Measurements from ENCODE around the gene GPC5. TPM values are rescaled to one million over a fixed set of nuclear protein-coding genes. Genes with fewer than 3 reads are reported as not detected.
"Not testable (repeated sequence)": the region's sequence is repeated elsewhere in the genome, so short reads cannot be mapped to it uniquely, and the experiment has no call there.

The GPC5 gene
- total RNA-seq, 2 donors from 2014 or later = 0.55 to 1.0 TPM

DNA sequence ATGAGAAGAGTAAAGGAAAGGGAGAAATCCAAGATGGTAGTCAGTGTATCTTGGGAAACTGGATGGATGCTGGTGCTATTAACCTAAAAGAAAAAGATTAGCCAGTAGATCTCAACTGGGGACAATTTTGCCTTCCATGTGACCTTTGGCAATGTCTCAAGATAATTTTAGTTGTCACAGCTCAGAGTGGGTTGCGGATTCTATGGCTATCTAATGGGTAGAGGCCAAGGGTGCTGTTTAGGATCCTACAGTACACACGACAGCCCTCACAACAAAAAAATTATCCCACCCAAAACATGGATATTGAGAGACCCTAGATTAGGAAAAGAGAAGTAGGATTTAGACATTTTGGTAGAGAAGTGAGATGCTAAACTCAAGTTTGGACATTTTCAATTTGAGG is 258.9 kb downstream of the GPC5 start:
- H3K9me3 Mint-ChIP-seq = peaks cover 17% of the 10 kb centered on the region
- ATAC-seq (no peak), DNase-seq (ENCODE audit: low spot score) (no peak)
- H3K36me3 Mint-ChIP-seq = no peaks in the 10 kb centered on the region
- H3K27me3 Mint-ChIP-seq = no peaks in the 10 kb centered on the region
- no peaks in the 10 kb centered on the region for H3K4me1 Mint-ChIP-seq (ENCODE audit: low read depth in 2 of 2)
- H3K4me3 Mint-ChIP-seq = no peak overlapping the region
- H3K27ac Mint-ChIP-seq = no peak overlapping the region

DNA sequence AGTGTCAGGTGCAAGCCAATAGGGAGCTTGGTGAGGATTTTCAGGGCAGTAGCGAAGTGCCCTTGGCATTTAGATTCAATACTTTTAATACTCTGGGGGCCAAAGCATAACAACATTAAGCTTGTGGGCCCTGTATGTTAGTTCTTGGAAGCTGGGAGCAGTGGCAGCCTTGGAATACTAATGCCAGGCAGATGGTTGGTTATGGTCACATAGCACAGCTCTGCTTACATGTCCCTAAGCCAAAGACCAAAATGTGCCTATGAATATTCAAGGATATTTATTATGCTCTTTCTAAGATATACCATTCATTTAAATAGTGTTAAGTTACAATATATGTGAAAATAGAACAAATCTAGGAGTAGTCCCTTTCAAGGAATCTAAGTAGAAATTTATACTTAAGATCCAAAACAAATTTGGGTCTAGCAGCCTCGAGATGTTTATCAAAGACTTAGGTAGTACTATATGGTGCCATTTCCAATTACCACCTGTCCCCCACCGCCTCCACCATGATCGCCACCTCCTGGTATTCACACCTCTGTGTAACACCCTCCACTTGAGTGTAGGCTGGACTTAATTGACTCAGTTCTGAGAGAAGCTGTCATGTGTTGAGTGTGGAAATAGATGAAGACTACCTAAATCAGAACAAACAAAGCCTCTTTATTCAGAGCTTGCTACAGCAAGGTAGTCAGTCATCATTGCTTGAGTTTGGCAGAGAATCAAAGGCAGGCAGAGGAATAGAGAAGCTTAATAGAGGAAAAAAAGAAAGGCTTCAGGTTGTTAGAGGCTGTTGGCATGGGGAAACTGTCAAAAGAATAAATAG is 261.0 kb downstream of the GPC5 start:
- H3K4me3 Mint-ChIP-seq = no peak overlapping the region
- H3K36me3 Mint-ChIP-seq = no peaks in the 10 kb centered on the region
- H3K9me3 Mint-ChIP-seq = peaks cover 20% of the 10 kb centered on the region
- H3K4me1 Mint-ChIP-seq (ENCODE audit: low read depth in 2 of 2) = no peaks in the 10 kb centered on the region
- H3K27me3 Mint-ChIP-seq = no peaks in the 10 kb centered on the region
- DNase-seq (ENCODE audit: low spot score) (no peak), ATAC-seq (no peak)
- no peak overlapping the region for H3K27ac Mint-ChIP-seq

DNA sequence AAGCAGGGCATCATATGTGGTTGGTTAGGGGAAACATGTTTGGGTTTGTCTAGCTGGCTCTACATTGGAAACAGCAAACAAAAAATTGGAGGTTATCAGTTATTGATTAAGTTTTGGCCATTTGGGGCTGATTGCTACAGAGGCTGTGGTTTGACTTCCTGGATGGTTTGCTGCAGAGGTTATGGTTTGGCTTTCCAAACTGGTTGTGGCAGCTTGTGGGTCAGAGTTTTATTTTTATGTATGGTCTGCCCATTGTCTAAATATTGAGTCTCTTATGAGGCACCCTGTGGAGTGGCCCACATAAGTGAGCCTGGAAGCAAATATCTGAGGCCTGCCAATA is 261.6 kb downstream of the GPC5 start:
- H3K27ac Mint-ChIP-seq = no peak overlapping the region
- H3K4me3 Mint-ChIP-seq = no peak overlapping the region
- no peaks in the 10 kb centered on the region for H3K27me3 Mint-ChIP-seq
- no peak for ATAC-seq
- H3K36me3 Mint-ChIP-seq = no peaks in the 10 kb centered on the region
- no peaks in the 10 kb centered on the region for H3K4me1 Mint-ChIP-seq (ENCODE audit: low read depth in 2 of 2)
- DNase-seq (ENCODE audit: low spot score) = no peak
- peaks cover 20% of the 10 kb centered on the region for H3K9me3 Mint-ChIP-seq

DNA sequence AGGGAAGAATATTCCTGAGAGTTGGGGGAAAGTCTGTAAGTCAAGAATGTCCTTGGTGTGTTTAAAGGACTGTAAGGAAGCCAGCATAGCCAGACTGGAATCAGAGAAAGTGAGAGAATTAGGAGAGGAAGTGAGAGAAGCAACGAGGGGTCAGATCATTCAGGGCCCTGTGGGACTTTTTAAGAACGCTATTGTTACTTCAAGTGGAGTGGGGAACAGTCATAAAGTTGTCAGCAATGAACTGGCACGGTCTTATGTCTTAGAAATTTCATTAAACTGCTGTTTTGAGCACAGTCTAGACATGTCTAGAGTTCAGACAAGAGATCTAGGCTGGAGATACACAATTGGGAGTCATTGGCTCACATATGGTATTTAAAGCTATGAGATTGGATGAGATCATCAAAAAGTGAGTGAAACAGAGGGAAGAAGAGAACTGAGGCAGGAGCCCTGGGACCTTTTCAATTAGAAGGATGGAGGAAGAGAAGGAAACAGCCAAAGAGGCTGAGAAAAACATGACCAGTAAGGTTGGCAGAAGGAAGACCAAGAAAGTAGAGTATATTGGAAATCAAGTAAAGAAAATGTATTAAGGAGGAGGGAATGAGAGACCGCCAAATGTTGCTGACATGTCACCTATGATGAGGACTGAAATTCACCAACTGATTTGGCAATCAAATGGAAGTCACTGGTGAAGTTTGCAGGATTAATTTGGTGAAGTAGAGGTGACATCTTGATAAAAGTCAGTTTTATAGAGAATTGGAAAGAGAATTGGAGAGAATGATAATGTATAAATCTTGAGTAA is 263.5 kb downstream of the GPC5 start:
- Mint-ChIP-seq H3K27ac (no peak overlapping the region), H3K27me3 (no peaks in the 10 kb centered on the region), H3K4me3 (no peak overlapping the region), H3K36me3 (no peaks in the 10 kb centered on the region), H3K4me1 (ENCODE audit: low read depth in 2 of 2) (no peaks in the 10 kb centered on the region), H3K9me3 (peaks cover 19% of the 10 kb centered on the region)
- ATAC-seq (no peak), DNase-seq (ENCODE audit: low spot score) (no peak)

DNA sequence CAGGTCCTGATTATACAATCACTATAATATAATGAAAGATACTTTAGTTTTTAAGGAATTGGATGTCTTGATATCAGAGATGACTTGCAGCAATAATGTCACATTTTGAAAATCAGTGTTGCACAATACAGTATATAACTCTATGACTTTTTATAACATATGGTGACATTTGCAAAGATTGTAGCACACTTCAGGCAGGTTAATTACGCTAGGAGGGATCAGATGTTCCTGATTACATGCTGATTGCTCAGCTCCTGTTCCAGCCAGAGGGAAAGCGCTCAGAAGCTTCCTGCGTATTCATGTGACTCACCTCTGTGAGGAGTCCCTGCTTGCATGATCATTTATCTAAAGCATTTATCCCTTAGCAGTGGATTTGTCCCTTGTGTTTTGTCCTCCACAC is 265.6 kb downstream of the GPC5 start:
- H3K4me1 Mint-ChIP-seq (ENCODE audit: low read depth in 2 of 2) = no peaks in the 10 kb centered on the region
- no peak overlapping the region for H3K27ac Mint-ChIP-seq
- no peaks in the 10 kb centered on the region for H3K36me3 Mint-ChIP-seq
- DNase-seq (ENCODE audit: low spot score) = no peak
- H3K9me3 Mint-ChIP-seq = peaks cover 20% of the 10 kb centered on the region
- no peak for ATAC-seq
- no peaks in the 10 kb centered on the region for H3K27me3 Mint-ChIP-seq
- H3K4me3 Mint-ChIP-seq = no peak overlapping the region

DNA sequence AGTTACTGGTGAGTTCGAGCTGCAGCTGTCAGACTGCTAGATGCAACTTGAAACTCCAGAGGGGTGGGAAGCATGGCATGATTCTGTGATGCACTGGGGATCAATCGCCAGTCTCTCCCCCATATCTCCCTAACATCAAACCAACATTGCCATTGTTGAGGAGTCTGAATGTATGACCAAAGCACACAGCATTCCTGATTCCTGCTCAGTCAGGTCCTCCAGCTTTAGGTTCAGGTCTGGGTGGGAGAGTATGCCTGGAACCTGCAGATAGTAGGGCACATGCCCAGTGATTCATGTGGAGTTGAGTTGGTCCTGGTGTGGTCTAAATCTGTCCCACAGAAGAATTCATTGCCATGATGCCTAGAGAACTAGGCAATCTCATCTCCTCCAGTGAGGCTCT is 269.1 kb downstream of the GPC5 start:
- Mint-ChIP-seq H3K27me3 (no peaks in the 10 kb centered on the region), H3K4me3 (no peak overlapping the region), H3K9me3 (peaks cover 13% of the 10 kb centered on the region), H3K4me1 (ENCODE audit: low read depth in 2 of 2) (no peaks in the 10 kb centered on the region), H3K27ac (no peak overlapping the region), H3K36me3 (no peaks in the 10 kb centered on the region)
- ATAC-seq (no peak), DNase-seq (ENCODE audit: low spot score) (no peak)

DNA sequence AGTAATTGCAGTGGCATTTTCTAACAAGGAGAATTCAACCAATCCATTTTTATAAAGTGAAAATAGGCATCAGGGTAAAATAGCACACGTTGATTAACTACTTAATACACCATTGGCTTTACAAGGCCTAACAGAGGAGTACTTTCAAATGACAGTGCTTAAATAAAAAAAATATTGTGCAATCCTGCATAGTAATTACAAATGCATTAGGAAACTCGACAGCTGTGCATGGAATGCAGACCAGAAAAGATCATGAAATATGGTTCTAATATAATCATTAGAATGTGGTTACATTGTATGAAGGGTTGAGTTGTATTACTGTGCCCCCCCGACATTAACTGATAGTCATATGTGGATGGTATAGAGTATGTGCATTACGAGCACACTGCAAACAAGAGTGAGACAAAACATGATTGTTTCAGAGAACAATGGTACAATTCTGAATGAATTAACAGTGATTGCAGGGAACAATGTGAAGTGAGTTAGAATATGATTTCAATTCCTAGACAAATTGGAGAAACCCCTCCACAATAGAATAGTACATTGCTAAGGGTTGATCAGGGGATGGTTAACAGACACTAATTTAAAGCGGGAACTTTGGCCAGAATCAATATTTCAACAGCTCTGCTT is 270.6 kb downstream of the GPC5 start:
- H3K4me3 Mint-ChIP-seq = no peak overlapping the region
- H3K9me3 Mint-ChIP-seq = peaks cover 17% of the 10 kb centered on the region
- DNase-seq (ENCODE audit: low spot score) = no peak
- no peaks in the 10 kb centered on the region for H3K27me3 Mint-ChIP-seq
- no peaks in the 10 kb centered on the region for H3K4me1 Mint-ChIP-seq (ENCODE audit: low read depth in 2 of 2)
- no peak overlapping the region for H3K27ac Mint-ChIP-seq
- no peaks in the 10 kb centered on the region for H3K36me3 Mint-ChIP-seq
- ATAC-seq = no peak

DNA sequence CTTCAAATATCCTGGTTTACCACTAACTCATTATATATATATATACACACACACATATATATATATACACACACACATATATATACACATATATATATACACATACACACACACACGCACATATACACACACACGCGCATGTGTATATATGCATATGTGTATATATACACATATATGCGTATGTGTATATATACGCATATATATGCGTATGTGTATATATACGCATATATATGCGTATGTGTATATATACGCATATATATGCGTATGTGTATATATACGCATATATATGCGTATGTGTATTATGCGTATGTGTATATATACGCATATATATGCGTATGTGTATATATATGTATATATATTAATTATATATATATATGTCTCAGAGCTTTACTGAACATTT is 275.9 kb downstream of the GPC5 start:
- not testable (repeated sequence) for H3K4me3 Mint-ChIP-seq; H3K27me3 Mint-ChIP-seq; ATAC-seq; H3K36me3 Mint-ChIP-seq; H3K27ac Mint-ChIP-seq; H3K4me1 Mint-ChIP-seq (ENCODE audit: low read depth in 2 of 2); DNase-seq (ENCODE audit: low spot score)
- H3K9me3 Mint-ChIP-seq = peaks cover 16% of the 10 kb centered on the region

DNA sequence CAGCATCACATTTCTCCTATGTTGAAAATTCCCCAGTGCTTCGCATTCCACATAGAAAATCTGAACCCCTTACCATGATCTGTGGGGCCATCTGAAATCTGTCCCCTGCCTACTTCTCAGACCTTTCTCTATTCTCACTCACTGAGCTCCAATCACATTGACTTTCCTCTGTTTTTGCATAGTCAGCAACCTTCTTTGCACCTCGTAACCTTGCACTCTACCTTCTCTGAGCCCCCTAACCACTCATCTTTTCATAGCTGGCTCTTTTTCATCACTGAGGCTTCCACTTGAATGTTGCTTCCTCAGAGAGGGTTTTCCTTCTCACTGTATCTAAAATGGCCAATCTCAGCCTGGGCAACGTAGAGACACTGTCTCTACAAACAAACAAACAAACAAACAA is 286.3 kb downstream of the GPC5 start:
- Mint-ChIP-seq H3K4me1 (ENCODE audit: low read depth in 2 of 2) (no peaks in the 10 kb centered on the region), H3K27me3 (no peaks in the 10 kb centered on the region), H3K9me3 (peaks cover 17% of the 10 kb centered on the region), H3K36me3 (no peaks in the 10 kb centered on the region), H3K27ac (no peak overlapping the region), H3K4me3 (no peak overlapping the region)
- DNase-seq (ENCODE audit: low spot score) (no peak), ATAC-seq (no peak)

DNA sequence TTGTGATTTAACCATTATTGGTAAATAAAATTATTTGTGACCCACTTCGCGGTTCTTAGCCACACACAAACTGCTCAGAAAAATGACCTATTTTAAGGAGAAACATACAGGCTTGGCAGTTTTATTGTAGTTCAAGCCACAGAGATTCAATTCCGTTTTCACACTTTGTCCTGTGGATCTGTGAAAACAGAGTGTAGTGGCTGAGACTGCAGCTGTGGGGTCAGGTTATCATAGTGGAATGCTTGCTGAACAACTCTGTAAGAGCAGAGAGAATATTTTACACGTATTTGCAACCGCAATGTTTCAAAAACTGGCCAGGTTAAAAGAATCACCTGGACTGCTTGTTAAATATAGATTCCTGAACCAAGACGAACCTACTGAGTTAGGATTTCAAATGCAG is 292.5 kb downstream of the GPC5 start:
- no peak overlapping the region for H3K27ac Mint-ChIP-seq
- H3K36me3 Mint-ChIP-seq = no peaks in the 10 kb centered on the region
- ATAC-seq (no peak), DNase-seq (ENCODE audit: low spot score) (no peak)
- no peaks in the 10 kb centered on the region for H3K4me1 Mint-ChIP-seq (ENCODE audit: low read depth in 2 of 2)
- H3K9me3 Mint-ChIP-seq = no peaks in the 10 kb centered on the region
- no peaks in the 10 kb centered on the region for H3K27me3 Mint-ChIP-seq
- no peak overlapping the region for H3K4me3 Mint-ChIP-seq

DNA sequence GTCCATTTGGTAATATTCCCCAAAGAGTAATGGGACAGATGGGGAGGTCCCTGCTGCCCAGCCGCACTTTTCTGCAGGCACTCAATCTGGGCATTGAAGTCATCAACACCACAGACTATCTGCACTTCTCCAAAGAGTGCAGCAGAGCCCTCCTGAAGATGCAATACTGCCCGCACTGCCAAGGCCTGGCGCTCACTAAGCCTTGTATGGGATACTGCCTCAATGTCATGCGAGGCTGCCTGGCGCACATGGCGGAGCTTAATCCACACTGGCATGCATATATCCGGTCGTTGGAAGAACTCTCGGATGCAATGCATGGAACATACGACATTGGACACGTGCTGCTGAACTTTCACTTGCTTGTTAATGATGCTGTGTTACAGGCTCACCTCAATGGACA is 295.0 kb downstream of the GPC5 start:
- ATAC-seq (no peak), DNase-seq (ENCODE audit: low spot score) (no peak)
- Mint-ChIP-seq H3K9me3 (no peaks in the 10 kb centered on the region), H3K36me3 (no peaks in the 10 kb centered on the region), H3K4me1 (ENCODE audit: low read depth in 2 of 2) (no peaks in the 10 kb centered on the region), H3K4me3 (no peak overlapping the region), H3K27ac (no peak overlapping the region), H3K27me3 (no peaks in the 10 kb centered on the region)

DNA sequence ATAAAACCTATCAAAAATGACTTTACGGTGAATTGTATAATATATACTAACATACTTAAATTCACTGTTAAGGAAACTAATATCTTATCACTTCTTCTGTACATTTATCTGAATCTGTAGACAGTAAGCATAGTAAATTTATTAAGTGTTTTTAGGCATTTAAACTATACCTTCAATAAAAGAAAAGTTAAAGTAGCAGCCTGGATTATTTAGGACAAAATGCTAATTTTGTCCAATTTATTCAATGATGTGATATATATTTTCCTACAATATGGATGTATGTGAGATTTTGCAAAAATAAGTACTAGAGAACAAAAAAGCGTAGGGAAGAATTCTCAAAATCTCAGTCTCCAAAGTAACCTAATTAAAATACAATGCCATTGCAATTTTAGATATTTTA is 299.9 kb downstream of the GPC5 start:
- no peak for DNase-seq (ENCODE audit: low spot score)
- no peaks in the 10 kb centered on the region for H3K27me3 Mint-ChIP-seq

DNA sequence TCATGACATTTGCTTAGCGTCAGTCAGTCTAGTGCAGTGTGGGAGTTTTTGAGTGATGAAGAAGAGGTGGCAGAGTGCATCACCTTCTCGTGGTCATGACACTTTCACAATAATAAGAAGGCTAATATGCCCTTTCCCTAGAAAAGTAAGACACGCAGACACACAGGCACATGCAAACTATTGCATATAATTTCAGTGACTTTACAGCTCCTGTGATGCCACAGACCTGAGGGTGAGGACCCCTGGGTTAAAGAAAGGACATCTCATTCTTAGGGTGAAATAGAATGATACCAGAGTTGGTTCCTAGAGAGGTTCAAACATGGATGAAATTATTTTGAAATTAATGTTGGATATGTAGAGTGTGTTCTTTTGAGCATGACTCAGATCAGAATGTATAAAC is 300.3 kb downstream of the GPC5 start:
- Mint-ChIP-seq H3K27ac (no peak overlapping the region), H3K9me3 (peaks cover 2% of the 10 kb centered on the region), H3K4me1 (ENCODE audit: low read depth in 2 of 2) (no peaks in the 10 kb centered on the region), H3K27me3 (no peaks in the 10 kb centered on the region), H3K36me3 (no peaks in the 10 kb centered on the region), H3K4me3 (no peak overlapping the region)
- ATAC-seq = no peak
- no peak for DNase-seq (ENCODE audit: low spot score)

More for the DNA sequence above, 299.9 kb downstream of the GPC5 start:
- Mint-ChIP-seq H3K36me3 (no peaks in the 10 kb centered on the region), H3K4me1 (ENCODE audit: low read depth in 2 of 2) (no peaks in the 10 kb centered on the region), H3K27ac (no peak overlapping the region), H3K9me3 (peaks cover 2% of the 10 kb centered on the region), H3K4me3 (no peak overlapping the region)
- ATAC-seq = no peak

DNA sequence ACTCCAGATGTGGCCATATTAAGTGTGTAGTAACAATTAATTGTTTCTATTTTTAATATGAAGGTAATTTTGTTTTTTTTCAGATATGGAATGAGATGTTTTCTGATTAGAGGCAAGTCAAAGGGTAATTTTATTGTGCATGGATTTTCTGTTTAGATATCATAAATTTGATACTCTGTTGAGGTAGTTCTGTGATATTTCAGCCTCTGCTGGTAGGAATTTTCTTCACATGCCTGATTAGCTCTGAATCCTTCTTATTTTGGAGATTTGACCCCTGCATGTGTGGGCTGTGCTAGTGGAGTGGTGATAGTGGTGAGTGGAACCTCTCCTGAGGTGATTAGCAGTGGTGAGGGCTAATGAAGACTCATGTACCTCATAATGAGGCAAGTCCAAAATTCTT is 301.4 kb downstream of the GPC5 start:
- H3K27me3 Mint-ChIP-seq = no peaks in the 10 kb centered on the region
- ATAC-seq (no peak), DNase-seq (ENCODE audit: low spot score) (no peak)
- H3K9me3 Mint-ChIP-seq = peaks cover 2% of the 10 kb centered on the region
- H3K36me3 Mint-ChIP-seq = no peaks in the 10 kb centered on the region
- H3K4me1 Mint-ChIP-seq (ENCODE audit: low read depth in 2 of 2) = no peaks in the 10 kb centered on the region
- no peak overlapping the region for H3K27ac Mint-ChIP-seq
- no peak overlapping the region for H3K4me3 Mint-ChIP-seq
